GM19467 (cell line): Measurements from ENCODE around the gene BLTP3B.

Experiments used
- ATAC-seq: cut with Tn5 transposase; IDR thresholded peaks from one replicate; pipeline ENCODE4 v1.9.1; 2021; ENCODE audit warnings: mild to moderate bottlenecking, moderate library complexity; ENCODE audit not compliant: unreplicated experiment

BLTP3B gene

DNA sequence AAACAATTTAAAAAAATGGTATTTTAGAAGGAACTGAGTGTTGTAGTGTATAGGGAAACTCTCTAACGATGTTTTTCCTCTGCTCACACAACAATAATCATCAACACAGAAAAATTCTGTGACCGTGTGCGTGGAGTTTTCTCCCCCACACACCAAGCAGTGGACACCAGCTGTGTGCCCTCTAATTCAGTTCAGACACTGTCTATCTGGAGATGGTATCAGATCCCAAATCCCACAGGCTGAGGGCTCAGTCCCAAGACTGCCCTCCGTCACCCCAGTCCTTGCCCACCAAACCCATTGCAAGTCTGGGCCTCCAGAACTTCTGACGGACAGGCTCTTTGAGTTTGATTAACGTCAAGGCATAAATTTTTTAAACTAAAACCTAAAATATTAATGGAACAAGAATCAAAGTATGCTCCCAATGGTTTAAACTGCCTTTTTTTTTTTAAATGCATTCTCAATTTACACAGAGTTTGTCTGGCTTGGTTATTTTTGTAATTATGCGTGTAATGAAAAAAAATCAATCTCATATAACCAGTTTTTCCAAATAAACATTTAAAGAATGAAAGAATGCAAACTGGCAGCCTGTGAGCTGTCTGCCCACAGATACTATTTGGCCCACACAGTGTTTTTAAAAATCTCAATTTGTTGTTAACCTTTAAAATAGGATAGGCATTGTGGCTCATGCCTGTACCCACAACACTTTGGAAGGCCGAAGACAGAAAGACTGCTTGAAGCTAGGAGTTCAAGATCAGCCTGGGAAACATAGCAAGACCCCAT is 19.2 kb downstream of the BLTP3B start:
- ATAC-seq: no peak

- ATAC-seq: no peak
Measured at GRCh38 chr12:100120355-100120754, 22.3 kb downstream of the BLTP3B start.

DNA sequence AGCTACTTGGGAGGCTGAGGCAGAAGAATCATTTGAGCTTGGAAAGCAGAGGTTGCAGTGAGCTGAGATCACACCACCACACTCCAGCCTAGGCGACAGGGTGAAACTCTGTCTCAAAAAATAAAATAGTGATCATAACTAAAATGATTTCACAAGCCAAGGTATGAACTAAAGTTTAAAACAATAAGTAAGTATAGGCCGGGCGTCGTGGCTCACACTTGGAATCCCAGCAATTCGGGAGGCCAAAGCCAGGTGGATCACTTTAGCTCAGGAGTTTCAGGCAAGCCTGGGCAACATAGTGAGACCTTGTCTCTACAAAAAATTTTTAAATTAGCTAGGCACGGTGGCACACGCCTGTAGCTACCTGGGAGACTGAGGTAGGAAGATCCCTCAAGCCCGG is 27.4 kb downstream of the BLTP3B start:
- no peak for ATAC-seq

GRCh38 chr12:100114574-100114973 is 28.1 kb downstream of the BLTP3B start:
- ATAC-seq: no peak

- ATAC-seq: no peak
Measured at GRCh38 chr12:100110276-100110675, 32.4 kb downstream of the BLTP3B start.

- ATAC-seq: no peak
Measured at GRCh38 chr12:100106861-100107260, 35.8 kb downstream of the BLTP3B start.

GRCh38 chr12:100105661-100106060 is 37.0 kb downstream of the BLTP3B start:
- ATAC-seq: no peak

- ATAC-seq: no peak
Measured at GRCh38 chr12:100101000-100101399, 41.7 kb downstream of the BLTP3B start.
